ENCODE measurements around the gene NOS1AP. TPM values are rescaled to one million over a fixed set of nuclear protein-coding genes. Genes with fewer than 3 reads are reported as not detected.

The NOS1AP gene
- polyA plus RNA-seq, 1 experiment: 0.04 TPM

- TF ChIP-seq, protein P1, sequence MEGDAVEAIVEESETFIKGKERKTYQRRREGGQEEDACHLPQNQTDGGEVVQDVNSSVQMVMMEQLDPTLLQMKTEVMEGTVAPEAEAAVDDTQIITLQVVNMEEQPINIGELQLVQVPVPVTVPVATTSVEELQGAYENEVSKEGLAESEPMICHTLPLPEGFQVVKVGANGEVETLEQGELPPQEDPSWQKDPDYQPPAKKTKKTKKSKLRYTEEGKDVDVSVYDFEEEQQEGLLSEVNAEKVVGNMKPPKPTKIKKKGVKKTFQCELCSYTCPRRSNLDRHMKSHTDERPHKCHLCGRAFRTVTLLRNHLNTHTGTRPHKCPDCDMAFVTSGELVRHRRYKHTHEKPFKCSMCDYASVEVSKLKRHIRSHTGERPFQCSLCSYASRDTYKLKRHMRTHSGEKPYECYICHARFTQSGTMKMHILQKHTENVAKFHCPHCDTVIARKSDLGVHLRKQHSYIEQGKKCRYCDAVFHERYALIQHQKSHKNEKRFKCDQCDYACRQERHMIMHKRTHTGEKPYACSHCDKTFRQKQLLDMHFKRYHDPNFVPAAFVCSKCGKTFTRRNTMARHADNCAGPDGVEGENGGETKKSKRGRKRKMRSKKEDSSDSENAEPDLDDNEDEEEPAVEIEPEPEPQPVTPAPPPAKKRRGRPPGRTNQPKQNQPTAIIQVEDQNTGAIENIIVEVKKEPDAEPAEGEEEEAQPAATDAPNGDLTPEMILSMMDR (IDR thresholded peaks at IDR 0.05; ENCODE audit: low read depth, low read length): no peak
Measured at GRCh38 chr1:162083273-162083672, 13.8 kb downstream of the NOS1AP start.

GRCh38 chr1:162085991-162086390 lies 16.5 kb downstream of the NOS1AP start:
- CTCF ChIA-PET: no interaction called here
- H3K4me3 ChIP-seq (ENCODE audit: low read depth, low read length): no peak overlapping the region
- H3K27ac ChIP-seq (ENCODE audit: low read depth, low read length): no peak overlapping the region
- DNase-seq (ENCODE audit: low read depth, low spot score): no peak
- H3K9me3 ChIP-seq (ENCODE audit: control insufficient read depth, insufficient read depth, low read length): no peaks in the 10 kb centered on the region
- POLR2A ChIA-PET: no interaction called here
- H3K27me3 ChIP-seq (ENCODE audit: control insufficient read depth, insufficient read depth, low read length): no peaks in the 10 kb centered on the region
- TF ChIP-seq, protein P1 (IDR thresholded peaks at IDR 0.05; ENCODE audit: low read depth, low read length): no peak

More at GRCh38 chr1:162083273-162083672, 13.8 kb downstream of the NOS1AP start:
- Histone ChIP-seq H3K4me3 (ENCODE audit: low read depth, low read length) (no peak overlapping the region), H3K9me3 (ENCODE audit: control insufficient read depth, insufficient read depth, low read length) (no peaks in the 10 kb centered on the region), H3K27ac (ENCODE audit: low read depth, low read length) (no peak overlapping the region), H3K27me3 (ENCODE audit: control insufficient read depth, insufficient read depth, low read length) (no peaks in the 10 kb centered on the region)
- POLR2A ChIA-PET: no interaction called here
- CTCF ChIA-PET: interaction anchor here (0.7 kb wide), 1 partner anchor 145 kb away, joined by 3 read pairs; no protein-coding TSS in a partner anchor
- no peak for DNase-seq (ENCODE audit: low read depth, low spot score)

DNA sequence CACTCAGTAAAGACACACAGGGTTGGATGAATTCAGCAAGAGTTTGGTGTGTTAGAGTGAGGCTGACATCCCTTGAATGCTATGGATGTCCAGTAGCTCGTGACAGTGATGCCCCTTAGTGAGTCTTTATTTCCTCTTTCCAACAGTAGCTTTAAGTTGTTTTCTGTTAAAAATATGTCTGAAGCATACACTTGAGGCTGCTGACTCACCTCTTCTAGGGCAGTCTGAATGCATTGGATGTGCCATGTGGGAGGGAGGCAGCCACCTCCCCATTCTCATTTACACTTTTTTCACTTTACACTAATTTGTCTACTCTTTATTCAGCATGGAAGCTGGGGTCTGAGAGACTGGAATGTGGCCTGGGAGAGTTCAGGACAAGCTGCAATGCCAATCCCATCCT lies 17.6 kb downstream of the NOS1AP start:
- TF ChIP-seq, protein P1 (IDR thresholded peaks at IDR 0.05; ENCODE audit: low read depth, low read length): no peak
- H3K4me3 ChIP-seq (ENCODE audit: low read depth, low read length): no peak overlapping the region
- DNase-seq (ENCODE audit: low read depth, low spot score): no peak
- H3K27me3 ChIP-seq (ENCODE audit: control insufficient read depth, insufficient read depth, low read length): no peaks in the 10 kb centered on the region
- ChIA-PET CTCF (no interaction called here), POLR2A (no interaction called here)
- H3K27ac ChIP-seq (ENCODE audit: low read depth, low read length): no peak overlapping the region
- H3K9me3 ChIP-seq (ENCODE audit: control insufficient read depth, insufficient read depth, low read length): no peaks in the 10 kb centered on the region

- CTCF ChIA-PET: no interaction called here
- no peak for DNase-seq (ENCODE audit: low read depth, low spot score)
- Histone ChIP-seq H3K27ac (ENCODE audit: low read depth, low read length) (no peak overlapping the region), H3K27me3 (ENCODE audit: control insufficient read depth, insufficient read depth, low read length) (no peaks in the 10 kb centered on the region), H3K9me3 (ENCODE audit: control insufficient read depth, insufficient read depth, low read length) (no peaks in the 10 kb centered on the region), H3K4me3 (ENCODE audit: low read depth, low read length) (no peak overlapping the region)
- POLR2A ChIA-PET: no interaction called here
- TF ChIP-seq, protein P1 (IDR thresholded peaks at IDR 0.05; ENCODE audit: low read depth, low read length): no peak
Measured at GRCh38 chr1:162087574-162087973, 18.1 kb downstream of the NOS1AP start.

DNA sequence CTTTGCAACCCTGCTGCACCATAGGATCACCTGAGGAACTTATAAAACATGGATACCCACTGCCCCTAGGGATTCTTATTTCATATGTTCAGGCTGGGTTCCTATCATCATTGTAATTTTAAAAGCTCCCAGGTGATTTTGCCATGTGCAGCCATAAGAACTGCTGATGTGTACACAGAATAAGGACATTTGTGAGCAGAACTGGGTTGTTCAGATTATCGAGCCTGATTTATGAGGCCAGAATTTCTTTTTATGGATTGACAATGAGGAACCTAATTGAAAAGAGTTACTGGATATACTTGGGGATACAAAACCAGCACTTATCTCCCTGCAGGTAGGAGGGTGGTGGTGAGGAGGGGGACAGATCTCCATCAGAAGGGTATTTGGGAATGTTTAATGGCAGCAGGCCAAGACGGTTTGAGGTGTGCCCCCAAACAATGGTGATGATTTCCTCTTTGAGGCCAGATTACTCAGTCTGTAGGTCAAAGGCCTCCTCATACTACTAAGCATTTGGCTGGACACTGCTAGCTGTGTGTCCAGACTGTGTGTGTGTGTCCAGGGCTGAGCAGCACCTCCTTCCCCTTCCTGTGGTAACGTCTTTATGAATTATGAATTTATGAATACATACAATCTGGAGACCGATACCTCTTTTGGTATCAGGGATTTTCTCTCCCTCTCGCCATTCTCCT lies 18.9 kb downstream of the NOS1AP start:
- CTCF ChIA-PET: interaction anchor here (0.5 kb wide), 1 partner anchor 47 kb away, joined by 4 read pairs; no protein-coding TSS in a partner anchor
- POLR2A ChIA-PET: no interaction called here
- Histone ChIP-seq H3K27me3 (ENCODE audit: control insufficient read depth, insufficient read depth, low read length) (no peaks in the 10 kb centered on the region), H3K4me3 (ENCODE audit: low read depth, low read length) (no peak overlapping the region), H3K27ac (ENCODE audit: low read depth, low read length) (no peak overlapping the region), H3K9me3 (ENCODE audit: control insufficient read depth, insufficient read depth, low read length) (no peaks in the 10 kb centered on the region)
- no peak for DNase-seq (ENCODE audit: low read depth, low spot score)
- TF ChIP-seq, protein P1 (IDR thresholded peaks at IDR 0.05; ENCODE audit: low read depth, low read length): no peak
